ENCODE measurements around the gene LAMA5. TPM values are rescaled to one million over a fixed set of nuclear protein-coding genes. Genes with fewer than 3 reads are reported as not detected.

LAMA5 gene
- polyA plus RNA-seq, 2 of the 4 experiments (the other 2 are of a cell fraction), result 20.4 to 196 TPM

- TF ChIP-seq RARB (CRISPR knock-in tag; IDR thresholded peaks at IDR 0.05), result peak; percentile 15; the same call in 1 of the 2 replicates
- TF ChIP-seq KDM5A (IDR thresholded peaks at IDR 0.05), result no peak
- peak; percentile 79 for TF ChIP-seq EHF (CRISPR knock-in tag; IDR thresholded peaks at IDR 0.05)
- no peak for TF ChIP-seq NPAS2 (CRISPR knock-in tag; IDR thresholded peaks at IDR 0.05; ENCODE audit: borderline replicate concordance)
- TF ChIP-seq USF2 (IDR thresholded peaks at IDR 0.05), result peak; percentile 90
- no peak for TF ChIP-seq BCL3 (IDR thresholded peaks at IDR 0.05)
- no peak for TF ChIP-seq EHMT2 (IDR thresholded peaks at IDR 0.05; ENCODE audit: low read depth)
- TF ChIP-seq GATA3 (IDR thresholded peaks at IDR 0.05; ENCODE audit: borderline replicate concordance), result peak; percentile 35; the same call in 1 of the 2 replicates
- no peak for TF ChIP-seq MYC (IDR thresholded peaks at IDR 0.05; ENCODE audit: borderline replicate concordance, low read length)
- no peak for TF ChIP-seq ELK1 (IDR thresholded peaks at IDR 0.05; ENCODE audit: low read depth, low read length)
- TF ChIP-seq MAZ (IDR thresholded peaks at IDR 0.05; ENCODE audit: borderline replicate concordance, low read depth, low read length), result no peak
- TF ChIP-seq HDAC2 (IDR thresholded peaks at IDR 0.05), result no peak
- TF ChIP-seq CBX8 (IDR thresholded peaks at IDR 0.05), result no peak
- TF ChIP-seq CHD4 (IDR thresholded peaks at IDR 0.05; ENCODE audit: borderline replicate concordance), result no peak
- TF ChIP-seq CTCF (IDR thresholded peaks at IDR 0.05), result peak; percentile 38
- no peak for TF ChIP-seq MAFK (IDR thresholded peaks at IDR 0.05; ENCODE audit: partially characterized antibody)
- no peak for TF ChIP-seq NFE2L2 (conservative IDR thresholded peaks at IDR 0.05; ENCODE audit: low read length)
- TF ChIP-seq NR3C1 (IDR thresholded peaks at IDR 0.05), result no peak
- no peak for TF ChIP-seq CHD2 (IDR thresholded peaks at IDR 0.05; ENCODE audit: low read length, partially characterized antibody)
- no peak for TF ChIP-seq PHF8 (IDR thresholded peaks at IDR 0.05; ENCODE audit: borderline replicate concordance, low read depth)
- peak; percentile 88 for TF ChIP-seq MAX (IDR thresholded peaks at IDR 0.05)
- TF ChIP-seq TFCP2L1 (CRISPR knock-in tag; IDR thresholded peaks at IDR 0.05), result 0 out of 2 replicates have a peak, but pooled peaks have one; percentile 75
- TF ChIP-seq ZFP36 (IDR thresholded peaks at IDR 0.05; ENCODE audit: borderline replicate concordance, partially characterized antibody), result no peak
- TF ChIP-seq CEBPB (IDR thresholded peaks at IDR 0.05), result no peak
- no peak for TF ChIP-seq JUNB (IDR thresholded peaks at IDR 0.05)
Observed at GRCh38 chr20:62352402-62353288, 14.5 kb downstream of the LAMA5 start (continued).

Data from A549 (cell line).